Measurements from ENCODE around the gene RUVBL2.

DNA sequence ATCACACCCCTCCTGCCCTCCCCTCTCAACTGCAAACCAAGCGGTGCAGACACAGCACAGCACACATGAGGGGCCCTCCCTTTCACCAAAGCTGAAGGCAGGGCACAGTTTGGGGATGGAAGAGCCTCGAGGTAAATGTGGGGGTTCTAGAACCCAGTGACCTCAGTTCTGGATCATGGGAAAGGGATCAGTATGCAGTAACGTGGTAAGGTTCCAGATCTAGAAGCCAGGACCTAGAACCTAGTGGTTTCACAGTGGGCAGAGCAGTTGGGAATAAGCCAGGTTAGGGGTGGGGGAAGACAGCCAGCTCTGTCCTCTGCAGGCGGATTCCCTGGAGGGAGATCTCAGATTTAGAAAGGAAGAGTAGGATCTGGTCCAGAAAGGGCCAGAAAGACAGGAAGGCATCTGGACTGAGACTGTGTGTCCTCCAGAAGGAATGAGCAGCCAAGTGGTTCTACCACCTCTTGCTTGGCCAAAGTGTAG is 25.5 kb upstream of the RUVBL2 start:
- no peak for TF ChIP-seq POLR2AphosphoS5 (IDR thresholded peaks at IDR 0.05; ENCODE audit: low read depth)
- TF ChIP-seq, protein P1, sequence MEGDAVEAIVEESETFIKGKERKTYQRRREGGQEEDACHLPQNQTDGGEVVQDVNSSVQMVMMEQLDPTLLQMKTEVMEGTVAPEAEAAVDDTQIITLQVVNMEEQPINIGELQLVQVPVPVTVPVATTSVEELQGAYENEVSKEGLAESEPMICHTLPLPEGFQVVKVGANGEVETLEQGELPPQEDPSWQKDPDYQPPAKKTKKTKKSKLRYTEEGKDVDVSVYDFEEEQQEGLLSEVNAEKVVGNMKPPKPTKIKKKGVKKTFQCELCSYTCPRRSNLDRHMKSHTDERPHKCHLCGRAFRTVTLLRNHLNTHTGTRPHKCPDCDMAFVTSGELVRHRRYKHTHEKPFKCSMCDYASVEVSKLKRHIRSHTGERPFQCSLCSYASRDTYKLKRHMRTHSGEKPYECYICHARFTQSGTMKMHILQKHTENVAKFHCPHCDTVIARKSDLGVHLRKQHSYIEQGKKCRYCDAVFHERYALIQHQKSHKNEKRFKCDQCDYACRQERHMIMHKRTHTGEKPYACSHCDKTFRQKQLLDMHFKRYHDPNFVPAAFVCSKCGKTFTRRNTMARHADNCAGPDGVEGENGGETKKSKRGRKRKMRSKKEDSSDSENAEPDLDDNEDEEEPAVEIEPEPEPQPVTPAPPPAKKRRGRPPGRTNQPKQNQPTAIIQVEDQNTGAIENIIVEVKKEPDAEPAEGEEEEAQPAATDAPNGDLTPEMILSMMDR (IDR thresholded peaks at IDR 0.05; ENCODE audit: insufficient read depth, low read length), result no peak
- no peak for TF ChIP-seq SPI1 (IDR thresholded peaks at IDR 0.05; ENCODE audit: borderline replicate concordance, low read depth)
